T follicular helper cell (primary cell): ENCODE measurements around the gene F9.

ENCODE experiments used
- DNase-seq: peaks from one replicate; pipeline ENCODE4 v3.0.0-alpha.2; 2020; ENCODE audit warnings: low read depth

The F9 gene

GRCh38 chrX:139600105-139600504, 69.6 kb downstream of the F9 start:
- no peak for DNase-seq
